Measurements from ENCODE around the gene MYLK.

Gene MYLK

GRCh38 chr3:123576122-123576521 lies 308.0 kb downstream of the MYLK start:
- no peak for DNase-seq

- no peak for DNase-seq
Measured at GRCh38 chr3:123571973-123572365, 312.2 kb downstream of the MYLK start.

- DNase-seq, result no peak
Measured at GRCh38 chr3:123571264-123571972, 312.7 kb downstream of the MYLK start.

- DNase-seq, result no peak
Measured at GRCh38 chr3:123568875-123569274, 315.3 kb downstream of the MYLK start.

GRCh38 chr3:123568034-123568433 lies 316.1 kb downstream of the MYLK start:
- no peak for DNase-seq

GRCh38 chr3:123564056-123564455 lies 320.1 kb downstream of the MYLK start:
- no peak for DNase-seq

GRCh38 chr3:123562547-123562946 lies 321.6 kb downstream of the MYLK start:
- DNase-seq, result no peak

- no peak for DNase-seq
Measured at GRCh38 chr3:123561188-123561587, 322.9 kb downstream of the MYLK start.

Data from NCI-H1436 (cell line).